Activated T-helper 2 cell treated with anti-CD3 and anti-CD28 coated beads, Interferon-gamma antibody, Interleukin-2, Interleukin-4, amounts not matched to agents 10 μg/mL and 5 μg/mL and 100 μg/mL, durations not matched to agents 14 hours and 24 hours and 36 hours (primary cell): ENCODE data around the gene IGFBP7. TPM values are rescaled to one million over a fixed set of nuclear protein-coding genes. Genes with fewer than 3 reads are reported as not detected.

ENCODE experiments used
- DNase-seq: peaks from one replicate; pipeline ENCODE4 v3.0.0; 2021; ENCODE audit warnings: low spot score
- H3K27ac Mint-ChIP-seq: one replicate; pipeline ENCODE4 v1.8.0; 2021; ENCODE audit warnings: mixed read lengths
- H3K27me3 Mint-ChIP-seq: one replicate; pipeline ENCODE4 v1.8.0; 2021; ENCODE audit warnings: low read depth, mixed read lengths
- H3K36me3 Mint-ChIP-seq: one replicate; pipeline ENCODE4 v1.8.0; 2021; ENCODE audit warnings: low read depth, mixed read lengths
- H3K4me1 Mint-ChIP-seq: one replicate; pipeline ENCODE4 v1.8.0; 2021; ENCODE audit warnings: low read depth, mixed read lengths
- H3K4me3 Mint-ChIP-seq: one replicate; pipeline ENCODE4 v1.8.0; 2021; ENCODE audit warnings: low read depth, mild to moderate bottlenecking, moderate library complexity, mixed read lengths
- H3K9me3 Mint-ChIP-seq: one replicate; pipeline ENCODE4 v1.8.0; 2021; ENCODE audit warnings: mixed read lengths
- intact Hi-C: fragments of 100-400 bp; cut with micrococcal nuclease; formaldehyde crosslinking; loops from one replicate; pipeline ENCODE4 v1.15.1; 2023
- total RNA-seq: library from RNA; stranded (reverse); gene quantifications from 2 replicates; pipeline ENCODE4 v1.2.3, GENCODE V29; 2022

IGFBP7 gene
- total RNA-seq, 1 donor from 2014 or later, result not detected

- Mint-ChIP-seq H3K36me3 (no peaks in the 10 kb centered on the region), H3K4me1 (no peaks in the 10 kb centered on the region), H3K27ac (no peak overlapping the region), H3K9me3 (peaks cover 8% of the 10 kb centered on the region), H3K4me3 (no peak overlapping the region), H3K27me3 (peaks cover 3% of the 10 kb centered on the region)
- intact Hi-C loops, result no loop called here
- DNase-seq, result no peak
Measured at GRCh38 chr4:57122959-57123358, 12.8 kb upstream of the IGFBP7 start.

GRCh38 chr4:57119054-57119651 lies 9.0 kb upstream of the IGFBP7 start:
- intact Hi-C loops, result no loop called here
- Mint-ChIP-seq H3K4me3 (no peak overlapping the region), H3K9me3 (no peaks in the 10 kb centered on the region), H3K27me3 (peaks cover 17% of the 10 kb centered on the region), H3K36me3 (no peaks in the 10 kb centered on the region), H3K4me1 (no peaks in the 10 kb centered on the region), H3K27ac (no peak overlapping the region)
- DNase-seq, result no peak

- Mint-ChIP-seq H3K27me3 (peaks cover 26% of the 10 kb centered on the region), H3K4me3 (no peak overlapping the region), H3K27ac (no peak overlapping the region), H3K36me3 (no peaks in the 10 kb centered on the region), H3K4me1 (no peaks in the 10 kb centered on the region), H3K9me3 (no peaks in the 10 kb centered on the region)
- intact Hi-C loops, result no loop called here
- no peak for DNase-seq
Measured at GRCh38 chr4:57117491-57117890, 7.3 kb upstream of the IGFBP7 start.

- Mint-ChIP-seq H3K27me3 (peaks cover 37% of the 10 kb centered on the region), H3K36me3 (no peaks in the 10 kb centered on the region), H3K4me3 (no peak overlapping the region), H3K27ac (no peak overlapping the region), H3K4me1 (peaks cover under 1% of the 10 kb centered on the region), H3K9me3 (no peaks in the 10 kb centered on the region)
- intact Hi-C loops, result no loop called here
- DNase-seq, result no peak
Measured at GRCh38 chr4:57116245-57116644, 6.1 kb upstream of the IGFBP7 start.

- peaks cover 45% of the 10 kb centered on the region for H3K27me3 Mint-ChIP-seq
- intact Hi-C loops, result no loop called here
- no peaks in the 10 kb centered on the region for H3K9me3 Mint-ChIP-seq
Measured at GRCh38 chr4:57114973-57115372, 4.8 kb upstream of the IGFBP7 start.

GRCh38 chr4:57113870-57114269 lies 3.7 kb upstream of the IGFBP7 start:
- Mint-ChIP-seq H3K4me1 (peaks cover 10% of the 10 kb centered on the region), H3K27ac (no peak overlapping the region), H3K4me3 (no peak overlapping the region), H3K36me3 (no peaks in the 10 kb centered on the region), H3K27me3 (peaks cover 49% of the 10 kb centered on the region), H3K9me3 (no peaks in the 10 kb centered on the region)
- intact Hi-C loops, result no loop called here
- DNase-seq, result no peak

More at GRCh38 chr4:57114973-57115372, 4.8 kb upstream of the IGFBP7 start:
- DNase-seq, result no peak
- peaks cover 8% of the 10 kb centered on the region for H3K4me1 Mint-ChIP-seq
- H3K36me3 Mint-ChIP-seq, result no peaks in the 10 kb centered on the region
- no peak overlapping the region for H3K27ac Mint-ChIP-seq
- H3K4me3 Mint-ChIP-seq, result no peak overlapping the region

GRCh38 chr4:57110640-57111511 lies 691 bp upstream of the IGFBP7 start:
- Mint-ChIP-seq H3K4me3 (peak overlapping the region; percentile 79), H3K4me1 (peaks cover 10% of the 10 kb centered on the region), H3K36me3 (no peaks in the 10 kb centered on the region), H3K27ac (no peak overlapping the region), H3K9me3 (no peaks in the 10 kb centered on the region), H3K27me3 (peaks cover 65% of the 10 kb centered on the region)
- DNase-seq, result no peak
- intact Hi-C loops, result loop anchor here (2.0 kb wide), 1 partner anchor 52 kb away; no protein-coding TSS in a partner anchor

- intact Hi-C loops, result no loop called here
- Mint-ChIP-seq H3K36me3 (no peaks in the 10 kb centered on the region), H3K9me3 (no peaks in the 10 kb centered on the region), H3K4me3 (peak overlapping the region; percentile 47), H3K4me1 (peaks cover 10% of the 10 kb centered on the region), H3K27ac (no peak overlapping the region), H3K27me3 (peaks cover 68% of the 10 kb centered on the region)
- no peak for DNase-seq
Measured at GRCh38 chr4:57109411-57109846, 756 bp downstream of the IGFBP7 start.

GRCh38 chr4:57106181-57106580 lies 4.0 kb downstream of the IGFBP7 start:
- Mint-ChIP-seq H3K4me1 (peaks cover 9% of the 10 kb centered on the region), H3K27me3 (peaks cover 59% of the 10 kb centered on the region), H3K9me3 (no peaks in the 10 kb centered on the region), H3K27ac (no peak overlapping the region), H3K4me3 (no peak overlapping the region), H3K36me3 (no peaks in the 10 kb centered on the region)
- intact Hi-C loops, result no loop called here
- DNase-seq, result no peak

GRCh38 chr4:57104706-57105560 lies 5.3 kb downstream of the IGFBP7 start:
- peaks cover 2% of the 10 kb centered on the region for H3K4me1 Mint-ChIP-seq
- peaks cover 51% of the 10 kb centered on the region for H3K27me3 Mint-ChIP-seq
- no peak overlapping the region for H3K27ac Mint-ChIP-seq
- H3K36me3 Mint-ChIP-seq, result no peaks in the 10 kb centered on the region
- H3K9me3 Mint-ChIP-seq, result no peaks in the 10 kb centered on the region
- no peak for DNase-seq
- H3K4me3 Mint-ChIP-seq, result no peak overlapping the region
- intact Hi-C loops, result no loop called here

GRCh38 chr4:57103051-57103450 lies 7.1 kb downstream of the IGFBP7 start:
- Mint-ChIP-seq H3K27me3 (peaks cover 40% of the 10 kb centered on the region), H3K36me3 (no peaks in the 10 kb centered on the region), H3K27ac (no peak overlapping the region), H3K4me3 (no peak overlapping the region), H3K4me1 (no peaks in the 10 kb centered on the region), H3K9me3 (no peaks in the 10 kb centered on the region)
- DNase-seq, result no peak
- intact Hi-C loops, result no loop called here

GRCh38 chr4:57102050-57102624 lies 8.0 kb downstream of the IGFBP7 start:
- no peak overlapping the region for H3K4me3 Mint-ChIP-seq
- H3K36me3 Mint-ChIP-seq, result no peaks in the 10 kb centered on the region
- no peak for DNase-seq
- H3K27me3 Mint-ChIP-seq, result peaks cover 32% of the 10 kb centered on the region
- H3K9me3 Mint-ChIP-seq, result no peaks in the 10 kb centered on the region
- no peak overlapping the region for H3K27ac Mint-ChIP-seq
- H3K4me1 Mint-ChIP-seq, result no peaks in the 10 kb centered on the region
- intact Hi-C loops, result no loop called here
